ENCODE data around the gene JAZF1. TPM values are rescaled to one million over a fixed set of nuclear protein-coding genes. Genes with fewer than 3 reads are reported as not detected.

JAZF1 gene
- polyA plus RNA-seq, 3 donors = 12.1 to 18.1 (median 17.2) TPM

DNA sequence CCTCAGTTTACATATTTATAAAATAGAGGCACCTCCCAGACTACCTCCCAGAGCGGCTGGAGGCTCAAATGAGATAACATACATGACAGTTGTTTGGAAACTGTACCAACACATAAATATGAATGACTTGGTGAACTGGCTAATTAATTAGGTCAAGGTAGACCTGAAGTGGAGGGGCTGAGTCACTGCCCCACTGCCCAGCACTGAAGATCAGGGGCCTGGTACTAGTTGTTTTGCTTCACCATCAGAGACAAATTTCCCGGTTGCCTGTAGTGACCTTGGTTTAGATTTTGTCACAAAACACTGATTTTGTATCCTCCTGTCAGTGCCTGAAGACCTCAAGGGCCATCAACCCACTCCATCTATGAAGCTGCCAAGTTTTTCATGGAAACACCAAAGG is 41.8 kb downstream of the JAZF1 start:
- WGBS (ENCODE audit: insufficient coverage) = 100% methylated on average over 1 of the region's 2 CpGs
- H3K4me3 Mint-ChIP-seq = no peak overlapping the region

DNA sequence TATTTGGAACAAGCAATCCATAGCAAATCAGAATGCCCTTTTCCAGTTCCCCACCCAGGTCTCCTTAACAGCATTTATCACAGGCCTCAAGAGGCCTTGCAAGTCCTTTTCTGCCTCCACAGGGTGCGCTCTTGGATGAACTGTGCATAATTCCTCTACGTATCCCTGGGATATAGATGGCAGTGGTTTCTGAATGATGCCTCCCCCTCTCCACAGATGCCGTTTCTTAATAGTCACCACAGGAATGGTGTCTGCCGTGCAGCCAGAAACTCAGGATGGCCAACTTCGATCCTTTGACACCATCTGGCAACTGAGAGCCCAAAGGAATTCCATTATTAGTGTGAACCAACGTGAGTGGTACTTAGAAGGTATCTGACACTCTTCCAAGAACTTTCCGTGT is 43.1 kb downstream of the JAZF1 start:
- no peak overlapping the region for H3K9ac ChIP-seq (ENCODE audit: insufficient read depth, low read length, poor library complexity, severe bottlenecking)
- TF ChIP-seq, protein P1, sequence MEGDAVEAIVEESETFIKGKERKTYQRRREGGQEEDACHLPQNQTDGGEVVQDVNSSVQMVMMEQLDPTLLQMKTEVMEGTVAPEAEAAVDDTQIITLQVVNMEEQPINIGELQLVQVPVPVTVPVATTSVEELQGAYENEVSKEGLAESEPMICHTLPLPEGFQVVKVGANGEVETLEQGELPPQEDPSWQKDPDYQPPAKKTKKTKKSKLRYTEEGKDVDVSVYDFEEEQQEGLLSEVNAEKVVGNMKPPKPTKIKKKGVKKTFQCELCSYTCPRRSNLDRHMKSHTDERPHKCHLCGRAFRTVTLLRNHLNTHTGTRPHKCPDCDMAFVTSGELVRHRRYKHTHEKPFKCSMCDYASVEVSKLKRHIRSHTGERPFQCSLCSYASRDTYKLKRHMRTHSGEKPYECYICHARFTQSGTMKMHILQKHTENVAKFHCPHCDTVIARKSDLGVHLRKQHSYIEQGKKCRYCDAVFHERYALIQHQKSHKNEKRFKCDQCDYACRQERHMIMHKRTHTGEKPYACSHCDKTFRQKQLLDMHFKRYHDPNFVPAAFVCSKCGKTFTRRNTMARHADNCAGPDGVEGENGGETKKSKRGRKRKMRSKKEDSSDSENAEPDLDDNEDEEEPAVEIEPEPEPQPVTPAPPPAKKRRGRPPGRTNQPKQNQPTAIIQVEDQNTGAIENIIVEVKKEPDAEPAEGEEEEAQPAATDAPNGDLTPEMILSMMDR (IDR thresholded peaks at IDR 0.05) = no peak
- Mint-ChIP-seq H3K4me3 (no peak overlapping the region), H3K27me3 (ENCODE audit: low read depth in 3 of 3) (peaks cover 0 to 3% (median 2%) of the 10 kb centered on the region in 3 donors), H3K4me1 (peaks cover 9% of the 10 kb centered on the region), H3K9me3 (no peaks in the 10 kb centered on the region), H3K27ac (peak overlapping the region in 1 of 7 donors; percentile 66), H3K36me3 (peaks cover 34 to 36% of the 10 kb centered on the region in 2 donors)
- intact Hi-C loops (cut with micrococcal nuclease) = no loop called here
- H3K27me3 ChIP-seq (ENCODE audit: control insufficient read depth in 2 of 2, insufficient read depth in 2 of 2, low read length in 2 of 2) = no peaks in the 10 kb centered on the region
- 100% methylated on average over 1 of the region's 7 CpGs for WGBS (ENCODE audit: insufficient coverage)
- H3K27ac ChIP-seq (ENCODE audit: low read depth in 1 of 2, low read length in 2 of 2) = no peak overlapping the region
- H2AFZ ChIP-seq (ENCODE audit: insufficient read depth, low read depth, low read length, poor library complexity, severe bottlenecking) = no peak overlapping the region
- H4K20me1 ChIP-seq (ENCODE audit: insufficient read depth, low read length) = peaks cover 93% of the 10 kb centered on the region
- H3K36me3 ChIP-seq (replicated peaks in 1 of 2; ENCODE audit: control insufficient read depth in 1 of 2, insufficient read depth in 2 of 2, low read length in 2 of 2) = peaks cover 4 to 34% of the 10 kb centered on the region in 2 donors
- DNase-seq = no peak
- no peak overlapping the region for H3K4me3 ChIP-seq (replicated peaks in 1 of 3; ENCODE audit: low read depth in 2 of 3, low read length in 3 of 3)
- no peaks in the 10 kb centered on the region for H3K4me1 ChIP-seq (ENCODE audit: control insufficient read depth in 1 of 2, insufficient read depth in 2 of 2, low read length in 2 of 2)
- H3K4me2 ChIP-seq (replicated peaks; ENCODE audit: extremely low read depth, low read length, poor library complexity, severe bottlenecking) = no peak overlapping the region
- H3K79me2 ChIP-seq (ENCODE audit: insufficient read depth, low read length) = peaks cover 48% of the 10 kb centered on the region
- no peaks in the 10 kb centered on the region for H3K9me3 ChIP-seq (replicated peaks in 1 of 2; ENCODE audit: control insufficient read depth in 1 of 2, insufficient read depth in 1 of 2, low read length in 2 of 2)

More for the DNA sequence above, 41.8 kb downstream of the JAZF1 start:
- TF ChIP-seq, protein P1 (IDR thresholded peaks at IDR 0.05) = no peak
- no peaks in the 10 kb centered on the region for H3K9me3 ChIP-seq (replicated peaks in 1 of 2; ENCODE audit: control insufficient read depth in 1 of 2, insufficient read depth in 1 of 2, low read length in 2 of 2)
- Mint-ChIP-seq H3K27ac (no peak overlapping the region), H3K4me1 (peaks cover 15% of the 10 kb centered on the region), H3K36me3 (peaks cover 34 to 39% of the 10 kb centered on the region in 2 donors), H3K27me3 (ENCODE audit: low read depth in 3 of 3) (peaks cover 0 to 2% (median 0%) of the 10 kb centered on the region in 3 donors), H3K9me3 (no peaks in the 10 kb centered on the region)
- H3K4me3 ChIP-seq (replicated peaks in 1 of 3; ENCODE audit: low read depth in 2 of 3, low read length in 3 of 3) = no peak overlapping the region
- H3K27ac ChIP-seq (ENCODE audit: low read depth in 1 of 2, low read length in 2 of 2) = no peak overlapping the region
- no peak for DNase-seq
- H3K79me2 ChIP-seq (ENCODE audit: insufficient read depth, low read length) = peaks cover 49% of the 10 kb centered on the region
- H3K9ac ChIP-seq (ENCODE audit: insufficient read depth, low read length, poor library complexity, severe bottlenecking) = no peak overlapping the region
- H3K27me3 ChIP-seq (ENCODE audit: control insufficient read depth in 2 of 2, insufficient read depth in 2 of 2, low read length in 2 of 2) = no peaks in the 10 kb centered on the region
- H3K4me2 ChIP-seq (replicated peaks; ENCODE audit: extremely low read depth, low read length, poor library complexity, severe bottlenecking) = no peak overlapping the region
- H3K4me1 ChIP-seq (ENCODE audit: control insufficient read depth in 1 of 2, insufficient read depth in 2 of 2, low read length in 2 of 2) = no peaks in the 10 kb centered on the region
- intact Hi-C loops (cut with micrococcal nuclease) = no loop called here
- no peak overlapping the region for H2AFZ ChIP-seq (ENCODE audit: insufficient read depth, low read depth, low read length, poor library complexity, severe bottlenecking)
- peaks cover 4 to 34% of the 10 kb centered on the region in 2 donors for H3K36me3 ChIP-seq (replicated peaks in 1 of 2; ENCODE audit: control insufficient read depth in 1 of 2, insufficient read depth in 2 of 2, low read length in 2 of 2)
- H4K20me1 ChIP-seq (ENCODE audit: insufficient read depth, low read length) = peaks cover 88% of the 10 kb centered on the region
